Measurements from ENCODE around the gene RHOD.

Gene RHOD

GRCh38 chr11:67062526-67063373 lies 6.1 kb downstream of the RHOD start:
- DNase-seq: no peak

GRCh38 chr11:67066333-67066709 lies 9.7 kb downstream of the RHOD start:
- DNase-seq: no peak

- peak; percentile 88 for DNase-seq
These were observed 15.0 kb downstream of the RHOD start for GRCh38 chr11:67071420-67072284.

GRCh38 chr11:67072295-67072694 lies 15.6 kb downstream of the RHOD start:
- DNase-seq: no peak

- DNase-seq: no peak
These were observed 17.3 kb downstream of the RHOD start for GRCh38 chr11:67073908-67074307.

- DNase-seq: no peak
These were observed 19.6 kb downstream of the RHOD start for GRCh38 chr11:67076202-67076601.

GRCh38 chr11:67079065-67079705 lies 22.5 kb downstream of the RHOD start:
- DNase-seq: peak; percentile 55

GRCh38 chr11:67082071-67082791 lies 25.6 kb downstream of the RHOD start:
- DNase-seq: peak; percentile 26

- no peak for DNase-seq
These were observed 27.2 kb downstream of the RHOD start for GRCh38 chr11:67083786-67084366.

GRCh38 chr11:67085617-67086016 lies 29.0 kb downstream of the RHOD start:
- DNase-seq: no peak

- DNase-seq: no peak
These were observed 34.1 kb downstream of the RHOD start for GRCh38 chr11:67090717-67091116.

GRCh38 chr11:67095214-67095507 lies 38.5 kb downstream of the RHOD start:
- DNase-seq: no peak

GRCh38 chr11:67098799-67099429 lies 42.3 kb downstream of the RHOD start:
- no peak for DNase-seq

GRCh38 chr11:67099831-67100324 lies 43.2 kb downstream of the RHOD start:
- DNase-seq: peak; percentile 62

- no peak for DNase-seq
These were observed 46.0 kb downstream of the RHOD start for GRCh38 chr11:67102664-67103063.

- no peak for DNase-seq
These were observed 49.3 kb downstream of the RHOD start for GRCh38 chr11:67105964-67106363.

GRCh38 chr11:67111261-67111660 lies 54.6 kb downstream of the RHOD start:
- peak; percentile 14 for DNase-seq

- no peak for DNase-seq
These were observed 56.6 kb downstream of the RHOD start for GRCh38 chr11:67113231-67113721.

GRCh38 chr11:67114275-67114896 lies 57.7 kb downstream of the RHOD start:
- DNase-seq: no peak

- no peak for DNase-seq
These were observed 60.1 kb downstream of the RHOD start for GRCh38 chr11:67116758-67117105.

- peak; percentile 12 for DNase-seq
These were observed 60.5 kb downstream of the RHOD start for GRCh38 chr11:67117176-67117575.
